Stimulated activated CD8-positive, alpha-beta memory T cell treated with anti-CD3 and anti-CD28 coated beads, Interleukin-12 subunit alpha, Interleukin-12 subunit beta, amount 100 ng/mL, for 1 hour (primary cell): ENCODE data around the gene CTNNA1.
"Not testable (repeated sequence)": the region's sequence is repeated elsewhere in the genome, so short reads cannot be mapped to it uniquely, and the experiment has no call there.

Experiments
- DNase-seq: peaks from one replicate; pipeline ENCODE4 v3.0.0-alpha.2; 2020; ENCODE audit warnings: low read depth

Gene CTNNA1

DNA sequence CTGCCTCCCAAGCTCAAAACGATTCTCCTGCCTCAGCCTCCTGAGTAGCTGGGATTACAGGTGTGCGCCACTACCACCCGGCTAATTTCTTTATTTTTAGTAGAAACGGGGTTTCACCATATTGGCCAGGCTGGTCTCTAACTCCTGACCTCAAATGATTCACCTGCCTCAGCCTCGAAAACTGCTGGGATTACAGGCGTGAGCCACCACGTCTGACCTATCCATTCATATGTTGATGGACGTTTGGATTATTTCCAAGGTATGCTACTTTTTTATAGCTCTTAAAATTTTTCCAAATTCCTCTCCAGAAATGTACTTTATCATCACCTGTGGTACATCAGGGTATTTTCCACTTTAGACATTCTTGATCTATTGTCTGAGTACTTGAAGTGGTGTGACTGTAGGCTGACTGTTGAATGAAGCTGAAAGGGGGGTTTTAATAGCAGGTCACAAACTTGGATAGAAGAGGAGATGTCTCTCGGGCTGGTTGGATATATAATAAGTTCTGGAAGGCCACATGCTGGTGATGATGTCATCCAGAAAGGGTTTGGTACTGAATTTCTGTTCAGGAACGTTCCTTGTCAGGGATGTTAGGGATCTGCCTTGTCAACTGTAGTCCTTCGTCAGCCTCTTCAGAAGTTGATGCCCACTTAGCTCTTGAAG lies 7.4 kb downstream of the CTNNA1 start:
- DNase-seq, result no peak

DNA sequence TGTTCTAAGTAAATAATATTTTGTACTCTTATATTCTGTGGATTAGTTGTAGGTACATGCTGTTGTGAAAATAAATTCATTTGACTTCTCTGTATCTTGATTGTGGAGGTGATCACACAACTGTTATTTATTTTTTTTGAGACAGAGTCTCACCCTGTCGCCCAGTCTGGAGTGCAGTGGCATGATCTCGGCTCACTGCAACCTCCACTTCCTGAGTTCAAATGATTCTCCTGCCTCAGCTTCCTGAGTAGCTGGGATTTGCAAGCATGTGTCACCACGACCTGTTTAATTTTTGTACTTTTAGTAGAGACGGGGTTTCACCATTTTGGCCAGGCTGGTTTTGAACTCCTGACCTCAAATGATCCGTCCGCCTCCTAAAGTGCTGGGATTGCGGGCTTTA lies 7.9 kb downstream of the CTNNA1 start:
- not testable (repeated sequence) for DNase-seq

DNA sequence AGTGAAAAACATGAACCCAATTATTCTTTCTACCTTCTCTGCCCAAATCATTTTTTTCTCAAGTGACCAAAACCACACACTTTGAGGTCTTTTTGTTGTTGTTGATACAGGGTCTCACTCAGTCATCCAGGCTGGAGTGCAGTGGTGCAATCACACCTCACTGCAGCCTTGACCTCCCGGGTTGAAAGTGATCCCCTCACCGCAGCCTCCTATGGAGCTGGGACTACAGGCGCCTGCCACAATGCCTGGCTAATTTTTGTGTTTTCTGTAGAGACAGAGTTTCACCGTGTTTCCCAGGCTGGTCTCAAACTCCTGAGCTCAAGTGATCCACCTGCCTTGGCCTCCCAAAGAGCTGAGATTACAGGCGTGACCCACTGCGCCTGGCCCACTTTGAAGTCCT lies 8.4 kb downstream of the CTNNA1 start:
- DNase-seq, result not testable (repeated sequence)

DNA sequence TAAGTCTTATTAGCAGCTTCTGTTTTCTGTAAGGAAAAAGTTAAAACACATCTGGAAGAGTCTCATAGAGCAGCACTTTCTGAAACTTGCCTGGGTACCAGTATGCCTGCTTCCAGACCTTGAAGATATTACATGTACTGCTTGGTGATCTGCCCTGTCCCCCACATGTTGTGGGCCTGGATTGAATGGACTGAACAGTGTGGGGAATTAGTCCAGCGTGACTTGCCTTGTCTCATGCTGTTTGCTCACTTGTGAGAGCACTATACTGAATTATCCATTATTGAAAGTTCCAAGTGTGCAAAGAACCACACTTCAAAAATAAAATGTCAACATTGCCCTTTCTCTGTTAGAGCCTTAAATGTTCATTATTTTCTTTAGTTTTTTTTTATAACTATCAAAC lies 8.9 kb downstream of the CTNNA1 start:
- DNase-seq, result no peak

DNA sequence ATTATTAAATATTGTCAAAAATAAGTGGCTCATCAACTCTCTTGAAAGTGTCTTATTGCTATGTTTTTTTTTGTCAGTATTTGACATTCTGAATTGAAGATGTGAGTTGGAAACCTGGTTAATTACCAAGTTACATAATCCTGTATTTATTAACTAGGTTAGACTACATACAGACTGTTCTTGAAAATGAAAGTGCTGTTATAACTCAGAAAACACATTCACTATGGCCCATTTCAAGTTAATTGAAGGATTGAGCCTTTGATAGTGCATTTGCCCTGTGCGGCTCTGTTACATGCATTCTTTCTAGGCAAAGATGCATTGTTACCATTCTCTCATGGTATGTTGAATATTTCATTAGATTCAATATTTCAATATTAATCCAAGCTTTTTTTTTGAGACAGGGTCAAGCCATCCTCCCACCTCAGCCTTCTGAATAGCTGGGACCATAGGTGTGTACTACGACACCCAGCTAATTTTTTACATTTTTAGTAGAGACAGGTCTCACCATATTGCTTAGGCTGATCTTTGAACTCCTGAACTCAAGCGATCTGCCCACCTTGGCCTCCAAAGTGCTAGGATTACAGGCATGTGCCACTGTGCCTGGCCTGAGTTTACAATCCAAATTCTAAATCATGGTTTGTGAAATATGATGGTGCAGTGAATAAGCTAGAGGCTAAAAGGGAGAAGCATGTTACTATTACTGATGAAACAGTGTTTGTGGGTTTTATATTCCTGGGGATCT lies 10.0 kb downstream of the CTNNA1 start:
- no peak for DNase-seq

DNA sequence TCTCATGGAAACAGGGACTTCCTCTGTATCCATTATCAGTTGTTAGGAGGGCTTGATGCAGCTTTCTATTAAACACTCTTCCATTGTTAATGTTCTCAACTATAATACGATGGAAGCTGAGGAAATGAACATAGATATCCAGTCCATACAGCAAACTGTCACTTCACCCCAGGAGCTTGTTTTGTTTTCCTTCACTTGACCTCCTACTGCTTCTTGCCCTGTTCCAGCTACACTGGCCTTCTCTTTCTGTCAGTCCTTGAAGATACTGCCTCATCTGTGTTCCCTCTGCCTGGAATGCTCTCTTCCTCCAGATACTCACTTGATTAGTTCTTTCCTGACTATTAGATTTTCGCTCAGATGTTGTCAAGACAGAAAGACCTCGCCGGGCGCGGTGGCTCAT lies 17.1 kb downstream of the CTNNA1 start:
- DNase-seq, result no peak

DNA sequence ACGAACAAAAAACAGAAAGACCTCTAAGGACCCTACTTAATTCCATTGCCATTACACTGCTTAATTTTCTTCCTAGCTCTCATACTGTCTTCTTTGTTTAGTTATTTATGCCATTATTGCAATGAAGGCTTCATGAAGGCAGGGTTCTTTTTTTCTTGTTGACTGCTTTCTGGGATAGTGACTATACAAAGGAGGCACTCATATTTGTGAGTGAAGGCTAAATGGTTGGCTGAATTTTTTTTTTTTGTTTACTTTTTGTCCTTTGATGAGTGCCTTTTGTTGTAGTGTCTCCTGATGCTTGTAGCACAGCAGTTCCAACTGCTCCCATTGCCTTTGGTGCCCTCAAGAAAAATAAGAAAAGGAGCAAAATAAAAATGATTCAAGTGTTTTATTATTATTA lies 17.8 kb downstream of the CTNNA1 start:
- DNase-seq, result no peak

DNA sequence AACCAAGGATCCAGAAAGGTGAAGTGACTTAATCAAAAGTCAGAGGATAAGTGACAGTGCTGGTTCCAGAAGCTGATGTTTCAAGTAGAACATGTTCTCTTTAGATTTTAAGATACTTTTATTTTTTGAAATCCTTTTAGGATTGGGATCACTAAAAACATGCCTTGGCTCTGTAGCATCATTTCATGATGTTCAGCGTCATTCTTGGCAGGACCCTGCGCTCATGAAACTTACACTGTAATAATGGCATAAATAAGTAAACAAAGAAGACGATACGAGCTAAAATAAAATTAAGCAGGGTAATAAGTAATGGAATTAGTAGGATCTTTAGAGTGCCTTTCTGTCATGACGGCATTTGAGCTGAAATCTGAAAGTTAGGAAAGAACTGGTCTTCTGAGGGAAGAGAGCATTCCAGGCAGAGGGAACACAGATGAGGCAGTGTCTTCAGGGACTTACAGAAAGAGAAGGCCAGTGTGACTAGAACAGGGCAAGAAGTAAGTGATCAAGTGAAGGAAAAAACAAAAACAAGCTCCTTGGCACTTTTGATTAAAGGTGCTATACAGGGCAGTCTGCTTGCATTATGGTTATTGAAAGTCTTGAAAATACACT lies 19.9 kb downstream of the CTNNA1 start:
- DNase-seq, result no peak

DNA sequence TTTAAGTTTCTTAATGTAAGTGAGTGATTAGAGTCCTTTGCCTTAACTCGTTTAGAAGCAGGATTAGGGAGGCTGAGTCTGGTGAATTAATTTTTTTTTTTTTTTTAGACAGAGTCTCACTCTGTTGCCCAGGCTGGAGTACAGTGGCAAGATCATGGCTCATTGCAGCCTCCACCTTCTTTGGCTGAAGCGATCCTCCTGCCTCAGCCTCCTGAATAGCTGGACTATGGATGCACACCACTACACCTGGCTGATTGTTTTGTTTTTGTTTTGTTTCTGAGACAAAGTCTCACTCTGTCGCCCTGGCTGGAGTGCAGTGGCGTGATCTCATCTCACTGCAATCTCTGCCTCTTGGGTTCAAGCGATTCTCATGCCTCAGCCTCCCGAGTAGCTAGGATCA lies 20.4 kb downstream of the CTNNA1 start:
- DNase-seq, result not testable (repeated sequence)

DNA sequence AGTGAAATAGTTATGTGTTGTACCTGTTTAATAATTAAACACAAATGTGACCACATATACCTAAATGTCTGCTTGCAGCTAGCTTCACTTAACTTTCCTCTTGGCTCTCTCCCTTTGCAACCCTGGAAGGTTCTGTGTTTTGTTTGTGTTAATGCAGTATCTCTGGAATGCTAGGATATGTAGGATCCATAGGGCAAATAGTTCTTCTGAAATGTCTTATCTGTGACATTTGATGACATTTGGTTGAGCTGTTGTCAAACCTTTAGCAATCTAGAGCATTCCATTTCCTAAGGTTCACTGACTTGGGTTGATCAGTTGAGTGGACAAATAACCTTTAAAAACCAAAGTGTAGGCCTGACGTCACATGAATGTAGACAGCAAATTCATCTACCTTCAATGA lies 21.8 kb downstream of the CTNNA1 start:
- no peak for DNase-seq

DNA sequence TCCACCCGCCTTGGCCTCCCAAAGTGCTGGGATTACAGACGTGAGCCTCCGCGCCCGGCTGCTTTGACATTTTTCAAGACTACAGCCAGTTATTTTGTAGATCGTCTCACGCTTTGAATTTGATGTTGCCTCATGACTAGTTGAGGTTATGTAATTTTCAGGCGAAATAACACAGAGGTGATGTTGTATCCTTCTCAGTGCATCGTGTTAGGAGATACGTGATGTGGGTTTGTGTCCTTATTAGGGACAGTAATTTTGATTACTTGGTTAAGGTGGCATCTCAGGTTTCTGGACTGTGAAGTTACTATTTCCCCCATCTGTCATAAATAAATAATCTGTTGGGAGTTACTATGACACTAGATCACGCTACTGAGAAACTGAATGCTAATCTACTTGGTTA lies 25.0 kb downstream of the CTNNA1 start:
- no peak for DNase-seq

DNA sequence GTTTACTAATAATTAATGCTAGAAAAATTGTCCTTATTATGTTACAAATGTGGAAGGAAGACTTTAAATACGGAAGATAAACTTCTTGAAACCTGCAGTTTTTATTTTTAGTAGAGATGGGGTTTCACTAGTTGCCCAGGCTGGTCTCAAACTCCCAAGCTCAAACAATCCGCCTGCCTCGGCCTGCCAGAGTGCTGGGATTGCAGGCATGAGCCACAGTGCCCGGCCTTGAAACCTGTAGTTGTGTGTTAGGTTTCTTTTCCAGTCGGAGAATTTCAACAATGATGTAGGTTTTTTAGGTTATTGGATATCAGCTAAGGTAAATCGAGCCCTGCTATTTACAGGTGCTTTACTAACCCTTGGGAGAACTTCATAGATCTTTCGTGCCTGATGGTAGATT lies 30.8 kb downstream of the CTNNA1 start:
- no peak for DNase-seq

DNA sequence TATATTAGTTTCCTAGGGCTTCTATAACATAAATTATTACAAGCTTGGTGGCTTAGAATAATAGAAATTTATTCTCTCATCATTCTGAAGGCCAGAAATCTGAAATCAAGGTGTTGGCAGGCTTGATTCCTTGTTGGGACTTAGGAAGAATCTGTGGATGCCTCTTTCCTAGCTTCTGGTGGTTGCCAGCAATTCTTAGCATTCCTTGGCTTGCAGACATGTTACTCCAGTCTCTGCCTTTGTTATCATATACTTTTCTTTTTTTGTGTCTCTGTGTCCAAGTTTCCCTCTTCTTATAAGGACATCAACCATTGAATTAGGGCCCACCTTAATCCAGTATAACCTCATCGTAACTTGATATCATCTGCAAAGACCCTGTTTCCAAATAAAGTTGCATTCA lies 31.4 kb downstream of the CTNNA1 start:
- DNase-seq, result no peak

DNA sequence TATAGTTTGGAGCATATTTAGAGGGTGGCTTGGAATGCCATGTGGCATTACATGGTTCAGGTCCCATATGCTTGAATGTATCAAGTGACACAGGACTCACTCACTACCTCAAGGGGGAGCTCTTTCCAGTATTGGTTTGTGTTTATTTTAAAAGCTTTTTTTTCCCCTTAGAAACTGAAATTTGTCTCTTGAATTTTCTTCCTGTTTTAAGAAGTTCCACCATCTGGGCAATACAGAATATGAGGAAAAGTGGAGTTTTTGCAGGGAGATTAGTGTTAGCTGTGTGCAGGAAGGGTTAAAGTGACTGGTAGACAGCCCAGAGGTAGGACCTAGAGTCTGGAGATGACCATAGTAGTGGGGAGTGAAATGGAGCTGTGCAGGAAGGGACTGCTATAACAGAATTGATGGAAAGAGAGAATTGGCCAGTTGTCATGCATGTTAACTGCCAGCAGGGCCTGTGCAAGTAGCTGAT lies 36.6 kb downstream of the CTNNA1 start:
- no peak for DNase-seq

DNA sequence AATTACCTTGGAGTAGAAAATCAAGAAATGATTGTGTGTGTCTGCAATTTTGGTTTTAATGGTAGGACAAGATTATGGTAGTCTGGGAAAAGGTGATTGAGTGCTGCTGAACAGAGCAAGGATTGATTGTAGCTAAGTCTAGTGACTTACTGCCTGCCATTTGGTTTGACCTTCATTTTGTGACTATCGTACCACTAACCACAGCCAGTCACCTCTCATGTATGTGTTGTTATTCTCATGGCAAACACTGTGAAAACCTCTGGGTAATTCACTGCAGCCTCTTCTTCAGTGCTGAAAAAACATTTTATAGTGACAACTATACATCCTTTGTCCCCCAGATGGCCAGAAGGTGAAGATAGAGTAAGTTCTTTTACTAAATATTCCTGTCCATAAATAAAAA lies 37.5 kb downstream of the CTNNA1 start:
- no peak for DNase-seq

DNA sequence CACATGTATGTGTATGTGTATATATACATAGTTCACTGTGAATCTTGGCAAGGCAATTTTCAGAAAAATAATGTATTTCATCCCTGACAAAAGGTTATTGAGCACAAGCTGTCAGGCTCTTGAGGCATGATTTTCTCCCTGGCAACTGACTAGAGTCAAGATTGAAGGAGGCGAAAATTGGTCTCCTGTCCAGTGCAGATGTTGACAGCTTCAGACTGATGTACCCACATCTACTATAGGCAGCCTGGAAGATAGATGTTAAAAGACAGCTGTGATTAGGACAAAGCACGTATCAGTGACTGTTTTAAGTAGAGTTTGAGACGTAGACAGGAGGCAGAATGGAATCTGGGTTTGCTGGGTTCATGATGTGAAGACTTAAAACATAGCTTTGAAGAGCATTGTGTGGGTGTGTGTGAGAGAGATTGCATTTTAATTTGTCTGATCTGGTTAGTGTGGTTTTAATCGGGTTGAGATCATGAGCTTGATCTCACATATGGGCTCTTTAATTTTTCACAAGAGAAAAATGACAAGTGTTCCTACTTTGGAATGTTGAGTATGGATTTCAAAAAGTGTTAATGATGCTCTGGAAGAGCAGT lies 39.1 kb downstream of the CTNNA1 start:
- DNase-seq, result no peak

DNA sequence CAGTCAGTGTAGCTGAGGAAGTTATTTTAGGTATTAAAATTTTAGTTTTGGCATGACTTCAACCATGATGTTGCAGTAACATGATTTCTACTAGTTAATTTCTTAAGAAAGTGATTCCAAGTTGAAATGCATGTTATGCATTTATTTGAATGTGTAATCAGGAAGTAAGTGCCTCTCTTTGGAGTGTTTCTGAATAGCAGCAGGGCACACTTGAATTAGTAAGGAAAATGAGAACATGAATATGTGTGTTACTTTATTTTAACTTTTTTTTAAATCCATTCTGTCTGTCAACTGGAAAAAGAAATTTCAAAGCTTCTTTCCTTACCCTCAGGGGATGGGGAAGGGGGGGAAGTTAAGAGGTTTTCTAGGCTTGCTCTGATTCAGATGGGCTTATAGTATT lies 40.4 kb downstream of the CTNNA1 start:
- no peak for DNase-seq

DNA sequence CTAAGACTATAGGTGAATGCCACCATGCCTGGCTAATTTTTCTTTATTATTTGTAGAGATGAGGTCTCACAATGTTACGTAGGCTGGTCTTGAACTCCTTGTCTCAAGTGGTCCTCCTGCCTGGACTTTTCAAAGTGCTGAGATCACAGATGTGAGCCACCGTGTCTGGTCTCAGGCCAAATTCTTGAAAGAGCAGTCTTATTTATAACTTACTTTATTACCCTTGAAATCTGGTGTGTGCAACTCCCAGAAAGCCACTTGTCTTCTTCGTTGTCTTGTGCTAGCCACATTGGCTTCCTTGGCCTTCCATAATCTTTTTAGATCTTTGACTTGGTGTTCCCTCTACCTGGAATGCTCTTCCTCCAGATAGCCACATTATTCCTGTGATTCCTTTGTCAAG lies 50.1 kb downstream of the CTNNA1 start:
- no peak for DNase-seq

DNA sequence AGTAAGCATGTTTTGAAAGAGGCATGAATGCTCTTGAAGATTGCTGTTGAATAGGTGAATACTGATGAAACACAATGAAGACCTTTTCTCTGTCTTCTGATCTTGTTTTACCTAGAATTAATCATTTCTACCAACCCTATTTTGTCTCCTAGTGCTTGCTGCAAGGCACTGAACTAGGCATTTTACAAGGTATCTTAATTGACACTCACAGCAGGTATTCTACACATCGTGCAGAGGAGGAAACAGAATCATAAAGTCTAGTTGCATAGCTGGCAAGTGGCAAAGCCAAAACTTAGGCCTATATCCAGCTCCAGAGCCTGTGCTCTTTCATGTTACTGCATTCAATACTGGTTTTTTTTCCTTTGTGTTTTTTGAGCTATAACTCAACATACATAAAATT lies 50.7 kb downstream of the CTNNA1 start:
- DNase-seq, result no peak

DNA sequence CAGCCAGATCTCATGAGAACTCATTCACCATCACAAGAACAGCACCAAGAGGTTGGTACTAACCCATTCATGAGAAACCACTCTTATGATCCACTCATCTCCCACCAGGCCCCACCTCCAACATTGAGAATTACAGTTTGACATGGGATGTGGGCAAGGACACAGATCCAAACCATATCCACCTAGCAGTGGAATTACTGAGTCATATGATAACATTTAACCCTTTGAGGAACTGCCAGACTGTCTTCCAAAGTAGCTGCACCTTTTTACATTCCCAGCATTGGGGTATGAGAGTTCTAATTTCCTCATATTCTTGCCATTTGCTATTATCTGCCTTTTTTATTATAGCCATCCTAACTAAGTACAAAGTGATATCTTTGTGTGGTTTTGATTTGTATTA lies 51.9 kb downstream of the CTNNA1 start:
- DNase-seq, result no peak

DNA sequence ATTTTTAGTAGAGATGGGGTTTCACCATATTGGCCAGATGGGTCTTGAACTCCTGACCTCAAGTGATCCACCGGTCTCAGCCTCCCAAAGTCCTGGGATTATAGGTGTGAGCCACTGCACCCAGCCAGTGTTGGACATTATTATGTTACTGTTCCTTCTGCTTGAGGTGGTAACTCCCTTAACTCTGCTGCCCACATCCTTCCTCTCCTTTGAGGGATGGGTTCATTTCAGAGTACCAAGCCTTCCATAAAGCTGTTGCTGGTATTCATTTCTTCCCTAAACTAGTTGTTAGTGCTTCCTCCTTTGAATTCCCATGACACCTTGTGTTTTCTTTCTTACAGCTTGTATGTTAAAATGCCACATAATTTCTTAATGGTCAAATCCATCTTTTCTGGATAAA lies 54.0 kb downstream of the CTNNA1 start:
- DNase-seq, result no peak

DNA sequence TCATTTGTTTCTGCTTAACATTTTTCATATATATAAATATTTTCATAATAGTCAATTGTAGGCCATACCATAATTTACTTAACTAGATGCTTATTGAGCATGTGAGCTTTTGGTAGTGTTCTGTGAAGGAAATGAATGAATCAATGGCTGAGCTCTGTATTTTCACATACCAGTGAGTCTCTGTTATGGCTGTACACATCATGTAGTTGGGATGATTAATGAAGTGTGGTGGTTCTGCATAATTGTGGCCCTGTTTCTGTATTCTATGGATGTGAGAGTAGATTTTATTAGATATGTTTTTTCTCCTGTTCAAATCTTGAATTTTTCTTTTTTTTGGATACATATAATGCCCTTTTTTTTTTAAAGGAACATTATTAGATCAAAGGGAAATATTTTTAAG lies 56.2 kb downstream of the CTNNA1 start:
- DNase-seq, result no peak

DNA sequence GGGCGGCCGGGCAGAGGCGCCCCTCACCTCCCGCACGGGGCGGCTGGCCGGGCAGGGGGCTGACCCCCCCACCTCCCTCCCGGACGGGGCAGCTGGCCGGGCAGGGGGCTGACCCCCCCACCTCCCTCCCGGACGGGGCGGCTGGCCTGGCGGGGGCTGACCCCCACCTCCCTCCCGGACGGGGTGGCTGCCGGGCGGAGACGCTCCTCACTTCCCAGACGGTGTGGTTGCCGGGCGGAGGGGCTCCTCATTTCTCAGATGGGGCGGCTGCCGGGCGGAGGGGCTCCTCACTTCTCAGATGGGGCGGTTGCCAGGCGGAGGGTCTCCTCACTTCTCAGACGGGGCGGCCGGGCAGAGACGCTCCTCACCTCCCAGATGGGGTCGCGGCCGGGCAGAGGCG lies 57.6 kb downstream of the CTNNA1 start:
- not testable (repeated sequence) for DNase-seq
